IPS-18a (cell line): ENCODE measurements around the gene ANKRD34A.
A peak's percentile ranks its signal among the peaks of the same experiment; 100 is the strongest.
"Not testable (repeated sequence)": the region's sequence is repeated elsewhere in the genome, so short reads cannot be mapped to it uniquely, and the experiment has no call there.

Source experiments
- H3K27ac ChIP-seq: one replicate; pipeline ENCODE4 v1.5.1; 2013; ENCODE audit warnings: low read length
- H3K27me3 ChIP-seq: one replicate; pipeline ENCODE4 v1.6.1; 2013; ENCODE audit warnings: mild to moderate bottlenecking, low read length; ENCODE audit not compliant: control insufficient read depth, insufficient read depth
- H3K36me3 ChIP-seq: one replicate; pipeline ENCODE4 v1.6.1; 2013; ENCODE audit warnings: low read depth, low read length; ENCODE audit not compliant: control insufficient read depth
- H3K4me1 ChIP-seq: one replicate; pipeline ENCODE4 v1.6.1; 2013; ENCODE audit warnings: low read depth, low read length; ENCODE audit not compliant: control insufficient read depth
- H3K4me3 ChIP-seq: one replicate; pipeline ENCODE4 v1.5.1; 2013; ENCODE audit warnings: low read length
- H3K9ac ChIP-seq: one replicate; pipeline ENCODE4 v1.6.1; 2013; ENCODE audit warnings: mild to moderate bottlenecking, low read length, moderate library complexity
- H3K9me3 ChIP-seq: one replicate; pipeline ENCODE4 v1.6.1; 2013; ENCODE audit warnings: low read depth, low read length; ENCODE audit not compliant: control insufficient read depth

Gene ANKRD34A

DNA sequence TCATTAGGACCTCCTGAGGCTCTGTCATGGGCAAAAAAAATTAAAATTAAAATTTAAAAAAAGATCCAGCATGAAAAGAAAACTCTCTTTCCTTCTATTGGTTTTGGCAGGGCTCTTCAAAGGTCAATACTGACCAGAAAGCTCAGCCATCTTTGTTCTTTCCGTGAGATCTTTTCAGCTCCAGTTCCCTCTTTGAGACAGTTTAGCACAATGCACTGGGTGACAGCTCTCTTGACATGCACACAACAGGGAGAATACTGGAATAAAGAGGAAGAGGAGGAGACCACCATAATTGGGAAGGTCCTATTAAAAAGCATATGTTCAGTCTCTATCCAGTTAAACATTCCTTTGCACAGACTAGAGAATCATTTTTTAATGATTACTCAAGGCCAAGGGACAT, 12.8 kb downstream of the ANKRD34A start:
- Histone ChIP-seq H3K27ac (no peak overlapping the region), H3K4me1 (peaks cover 13% of the 10 kb centered on the region), H3K27me3 (peaks cover 19% of the 10 kb centered on the region), H3K4me3 (no peak overlapping the region), H3K9me3 (no peaks in the 10 kb centered on the region), H3K9ac (no peak overlapping the region), H3K36me3 (no peaks in the 10 kb centered on the region)

DNA sequence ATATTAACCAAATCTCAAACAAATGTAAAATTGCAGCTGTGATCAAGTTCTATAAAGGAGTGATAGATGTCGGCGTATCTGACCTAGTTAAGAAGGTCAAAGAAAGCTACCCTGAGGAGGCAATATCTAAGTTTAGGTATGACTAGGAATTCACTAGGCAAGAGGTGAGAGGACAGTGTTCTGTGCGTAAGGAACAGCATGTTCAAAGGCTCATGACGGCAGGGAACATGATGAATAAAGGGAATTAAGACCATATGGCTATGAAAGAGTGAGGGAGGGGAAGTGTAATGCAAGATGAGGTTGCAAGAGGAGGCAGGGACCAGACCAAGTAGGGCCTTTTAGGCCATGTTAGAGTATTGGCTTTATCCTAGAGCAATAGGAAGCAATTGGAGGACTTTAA, 15.2 kb downstream of the ANKRD34A start:
- H3K27me3 ChIP-seq, result no peaks in the 10 kb centered on the region
- peaks cover 13% of the 10 kb centered on the region for H3K4me1 ChIP-seq
- H3K9ac ChIP-seq, result no peak overlapping the region
- no peaks in the 10 kb centered on the region for H3K9me3 ChIP-seq
- no peak overlapping the region for H3K4me3 ChIP-seq
- no peaks in the 10 kb centered on the region for H3K36me3 ChIP-seq
- H3K27ac ChIP-seq, result no peak overlapping the region

DNA sequence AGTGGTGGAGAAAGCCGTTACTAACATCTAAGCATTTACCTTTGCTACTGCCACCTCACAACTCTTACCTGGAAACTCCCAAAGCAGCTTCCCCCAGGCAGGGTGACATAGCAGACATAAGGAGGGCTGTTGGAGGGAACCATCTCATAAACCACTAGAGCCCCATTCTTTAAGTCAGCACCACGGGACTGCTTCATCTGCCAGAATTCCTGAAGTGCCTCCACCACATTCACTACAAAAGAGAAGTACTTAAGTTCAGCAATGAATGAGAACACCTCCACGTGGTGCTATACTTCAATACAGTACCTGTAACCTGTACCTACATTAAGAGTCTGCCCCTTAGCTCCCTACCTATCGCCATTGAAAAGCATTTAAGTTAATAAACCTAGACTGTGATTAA, 16.8 kb downstream of the ANKRD34A start:
- no peak overlapping the region for H3K27ac ChIP-seq
- no peaks in the 10 kb centered on the region for H3K9me3 ChIP-seq
- no peak overlapping the region for H3K9ac ChIP-seq
- peaks cover 13% of the 10 kb centered on the region for H3K4me1 ChIP-seq
- no peak overlapping the region for H3K4me3 ChIP-seq
- no peaks in the 10 kb centered on the region for H3K36me3 ChIP-seq
- H3K27me3 ChIP-seq, result no peaks in the 10 kb centered on the region

DNA sequence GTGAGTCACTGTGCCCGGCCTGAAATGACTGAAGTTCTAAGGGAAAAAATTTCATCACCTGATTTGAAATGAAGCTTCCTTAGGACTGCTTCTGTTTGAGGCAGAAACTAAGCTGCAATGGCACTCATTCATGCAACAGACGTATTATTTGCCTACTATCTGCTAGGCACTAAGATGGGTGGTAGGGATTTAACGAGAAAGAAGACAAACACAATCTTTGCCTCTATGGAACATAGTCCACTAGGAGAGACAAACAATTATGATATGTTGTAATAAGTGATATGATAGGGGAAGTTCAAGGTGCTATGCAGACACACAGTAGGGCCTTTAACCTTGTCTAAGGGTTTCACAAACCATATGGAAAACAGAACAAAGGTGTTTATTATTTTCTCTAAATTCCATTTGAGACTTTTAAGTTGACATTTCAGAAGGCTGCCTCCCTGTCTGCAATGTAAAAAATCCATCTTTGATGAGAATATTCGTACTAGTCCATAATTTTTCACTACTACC, 17.8 kb downstream of the ANKRD34A start:
- H3K4me1 ChIP-seq, result peaks cover 13% of the 10 kb centered on the region
- no peak overlapping the region for H3K9ac ChIP-seq
- H3K27me3 ChIP-seq, result no peaks in the 10 kb centered on the region
- no peak overlapping the region for H3K4me3 ChIP-seq
- H3K36me3 ChIP-seq, result no peaks in the 10 kb centered on the region
- H3K27ac ChIP-seq, result no peak overlapping the region
- no peaks in the 10 kb centered on the region for H3K9me3 ChIP-seq

DNA sequence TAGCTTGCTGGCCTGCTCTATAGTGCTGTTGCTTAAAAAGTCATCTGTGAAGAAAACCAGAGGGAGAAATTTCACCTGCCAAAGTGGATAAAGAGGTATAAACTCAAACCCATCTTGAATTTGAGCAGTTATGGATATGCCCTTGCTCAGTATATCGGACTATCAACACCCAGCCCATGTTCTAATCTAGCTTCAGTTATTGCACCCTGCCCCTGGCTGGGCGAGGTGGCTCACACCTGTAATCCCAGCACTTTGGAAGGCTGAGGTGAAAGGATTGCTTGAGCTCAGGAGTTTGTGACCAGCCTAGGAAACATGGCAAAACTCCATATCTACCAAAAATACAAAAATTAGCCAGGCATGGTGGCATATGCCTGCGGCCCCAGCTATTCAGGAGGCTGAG, 19.8 kb downstream of the ANKRD34A start:
- Histone ChIP-seq H3K27ac (no peak overlapping the region), H3K27me3 (no peaks in the 10 kb centered on the region), H3K9me3 (no peaks in the 10 kb centered on the region), H3K4me3 (no peak overlapping the region), H3K4me1 (peaks cover 13% of the 10 kb centered on the region), H3K9ac (no peak overlapping the region), H3K36me3 (no peaks in the 10 kb centered on the region)

DNA sequence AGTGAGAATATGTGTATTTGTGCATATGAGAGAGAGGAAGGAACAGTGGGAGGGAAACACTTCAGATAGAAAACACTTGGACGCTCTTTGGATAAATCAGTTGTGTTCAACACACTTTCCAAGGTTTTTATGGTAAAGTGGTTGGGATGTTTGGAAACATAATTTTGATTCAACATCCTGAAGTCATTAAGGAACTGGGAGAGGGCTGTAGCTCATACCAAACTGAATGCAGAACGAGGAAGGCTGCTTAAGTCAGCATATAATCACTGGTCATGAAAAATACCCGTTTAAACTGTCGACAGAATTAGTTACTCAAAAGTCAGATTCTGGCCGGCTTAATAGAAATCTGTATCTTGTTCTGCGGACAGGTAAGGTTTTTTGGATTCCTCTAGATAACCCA, 21.5 kb downstream of the ANKRD34A start:
- Histone ChIP-seq H3K36me3 (no peaks in the 10 kb centered on the region), H3K27ac (no peak overlapping the region), H3K4me3 (no peak overlapping the region), H3K9me3 (no peaks in the 10 kb centered on the region), H3K4me1 (peaks cover 11% of the 10 kb centered on the region), H3K9ac (no peak overlapping the region), H3K27me3 (no peaks in the 10 kb centered on the region)

DNA sequence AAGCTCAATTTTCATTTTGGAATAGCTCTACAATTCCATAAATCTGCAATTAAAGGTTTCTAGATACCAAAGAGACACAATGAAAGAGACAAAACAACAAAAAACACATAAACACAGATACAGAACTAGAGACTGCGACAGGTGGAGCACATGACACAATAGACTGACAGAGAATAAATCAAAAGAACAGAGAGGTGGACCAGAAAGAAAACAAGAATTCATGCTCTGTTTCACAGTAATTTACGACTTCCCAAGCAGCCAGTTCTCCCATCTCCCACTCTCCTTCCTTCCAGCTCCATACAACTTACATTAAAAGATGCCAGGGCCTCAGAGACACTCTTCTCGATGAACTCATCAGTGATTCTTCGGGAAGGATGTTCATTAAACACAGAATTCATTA, 22.0 kb downstream of the ANKRD34A start:
- Histone ChIP-seq H3K27ac (no peak overlapping the region), H3K27me3 (no peaks in the 10 kb centered on the region), H3K4me1 (peaks cover 6% of the 10 kb centered on the region), H3K9ac (no peak overlapping the region), H3K9me3 (no peaks in the 10 kb centered on the region), H3K36me3 (no peaks in the 10 kb centered on the region), H3K4me3 (no peak overlapping the region)

DNA sequence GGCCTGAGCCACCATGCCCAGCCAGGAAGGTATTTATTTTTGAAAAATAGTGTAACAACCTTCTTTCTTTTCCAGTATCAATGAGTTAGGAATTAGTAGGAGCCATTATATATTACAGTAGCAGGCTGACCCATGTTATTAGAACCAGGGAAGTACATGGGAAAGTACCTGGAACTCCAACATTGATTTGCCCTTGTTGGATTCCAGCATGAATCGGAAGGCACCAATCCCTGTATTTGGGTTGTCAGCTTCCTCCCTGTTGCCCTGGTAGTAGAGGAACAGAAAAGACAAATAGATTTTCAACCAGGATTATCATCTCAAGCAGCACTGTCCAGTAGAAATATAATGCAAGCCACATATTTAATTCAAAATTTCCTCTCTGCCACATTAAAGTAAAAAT, 26.9 kb downstream of the ANKRD34A start:
- Histone ChIP-seq H3K36me3 (no peaks in the 10 kb centered on the region), H3K9ac (no peak overlapping the region), H3K4me3 (no peak overlapping the region), H3K27me3 (no peaks in the 10 kb centered on the region), H3K9me3 (no peaks in the 10 kb centered on the region), H3K4me1 (no peaks in the 10 kb centered on the region), H3K27ac (no peak overlapping the region)

DNA sequence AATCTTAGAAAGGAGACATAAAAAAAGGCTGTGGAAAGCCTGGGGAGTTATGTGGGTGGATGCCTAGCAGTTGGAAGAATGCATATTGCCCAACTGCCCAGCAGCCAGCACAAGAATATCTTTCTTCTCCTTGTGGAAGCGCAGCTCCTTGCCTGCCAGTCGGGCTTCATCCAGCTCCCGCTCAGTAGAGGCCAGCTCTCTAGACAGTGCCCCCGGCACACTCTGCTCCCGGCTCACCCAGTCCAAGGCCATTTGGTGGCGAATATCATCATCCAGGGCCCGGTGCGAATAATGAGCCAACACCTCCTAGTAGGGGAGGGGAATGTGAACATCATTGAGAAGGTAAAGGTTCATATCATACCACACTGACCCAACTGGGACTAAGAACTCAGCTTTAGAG, 28.1 kb downstream of the ANKRD34A start:
- Histone ChIP-seq H3K27ac (no peak overlapping the region), H3K4me1 (no peaks in the 10 kb centered on the region), H3K4me3 (no peak overlapping the region), H3K9ac (no peak overlapping the region), H3K36me3 (no peaks in the 10 kb centered on the region), H3K9me3 (no peaks in the 10 kb centered on the region), H3K27me3 (no peaks in the 10 kb centered on the region)

DNA sequence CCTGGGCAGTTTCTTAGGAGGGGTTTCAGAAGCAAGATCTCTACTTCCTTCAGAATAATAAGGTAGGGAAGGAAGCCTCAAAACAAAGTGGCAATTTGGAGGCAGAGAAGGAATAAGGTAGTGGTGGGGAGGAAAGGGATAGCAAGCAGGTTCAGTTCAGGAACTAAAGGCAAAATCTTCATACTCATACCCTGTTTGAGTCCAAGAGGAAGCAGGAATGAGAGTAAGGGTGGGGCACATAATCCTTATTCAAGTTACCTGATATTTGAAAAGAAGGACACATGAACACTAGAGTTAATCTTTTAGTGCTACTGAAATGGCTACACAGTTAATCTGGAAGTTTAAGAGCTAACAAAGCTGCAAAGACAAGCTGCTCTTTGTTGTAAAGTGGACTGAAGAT, 28.7 kb downstream of the ANKRD34A start:
- H3K27me3 ChIP-seq, result no peaks in the 10 kb centered on the region
- no peak overlapping the region for H3K4me3 ChIP-seq
- H3K9ac ChIP-seq, result no peak overlapping the region
- H3K4me1 ChIP-seq, result no peaks in the 10 kb centered on the region
- H3K36me3 ChIP-seq, result no peaks in the 10 kb centered on the region
- H3K27ac ChIP-seq, result no peak overlapping the region
- no peaks in the 10 kb centered on the region for H3K9me3 ChIP-seq

DNA sequence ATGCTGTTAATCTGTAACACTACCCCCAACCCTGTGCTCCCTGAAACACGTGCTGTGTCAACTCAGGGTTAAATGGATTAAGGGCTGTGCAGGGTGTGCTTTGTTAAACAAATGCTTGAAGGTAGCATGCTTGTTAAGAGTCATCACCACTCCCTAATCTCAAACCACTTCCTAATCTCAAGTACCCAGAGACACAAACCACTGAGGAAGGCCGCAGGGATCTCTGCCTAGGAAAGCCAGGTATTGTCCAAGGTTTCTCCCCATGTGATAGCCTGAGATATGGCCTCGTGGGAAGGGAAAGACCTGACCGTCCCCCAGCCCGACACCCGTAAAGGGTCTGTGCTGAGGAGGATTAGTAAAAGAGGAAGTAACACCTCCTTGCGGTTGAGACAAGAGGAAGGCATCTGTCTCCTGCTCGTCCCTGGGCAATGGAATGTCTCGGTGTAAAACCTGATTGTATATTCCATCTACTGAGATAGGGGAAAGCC, 31.8 kb downstream of the ANKRD34A start:
- H3K27ac ChIP-seq, result not testable (repeated sequence)

DNA sequence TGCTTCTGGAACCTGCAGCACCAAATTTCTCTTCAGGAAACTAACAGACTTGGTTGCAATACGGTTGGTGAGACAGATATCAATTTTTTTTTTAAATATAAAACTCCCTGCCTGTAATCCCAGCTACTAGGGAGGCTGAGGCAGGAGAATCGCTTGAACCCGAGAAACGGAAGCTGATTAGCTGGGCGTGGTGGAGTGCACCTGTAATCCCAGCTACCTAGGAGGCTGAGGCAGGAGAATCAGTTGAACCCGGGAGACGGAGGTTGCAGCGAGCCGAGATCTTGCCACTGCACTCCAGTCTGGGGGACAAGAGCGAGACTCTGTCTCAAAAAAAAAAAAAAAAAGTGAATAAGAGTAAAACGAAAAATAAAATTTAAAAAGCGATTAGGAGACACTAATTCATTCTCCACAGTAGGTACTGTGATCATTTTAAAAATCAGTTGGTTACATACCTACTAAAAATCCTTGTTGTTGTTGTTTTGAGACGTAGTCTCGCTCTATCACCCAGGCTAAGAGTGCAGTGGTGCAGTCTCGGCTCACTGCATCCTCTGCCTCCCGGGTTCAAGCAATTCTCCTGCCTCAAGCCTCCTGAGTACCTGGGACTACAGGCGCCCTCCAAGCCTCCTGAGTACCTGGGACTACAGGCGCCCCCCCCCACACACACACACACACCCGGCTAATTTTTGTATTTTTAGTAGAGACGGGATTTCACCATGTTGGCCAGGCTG, 36.3 kb downstream of the ANKRD34A start:
- H3K4me1 ChIP-seq, result no peaks in the 10 kb centered on the region
- peak overlapping the region; percentile 94 for H3K4me3 ChIP-seq
- peak overlapping the region; percentile 99 for H3K27ac ChIP-seq

More for the DNA sequence above, 31.8 kb downstream of the ANKRD34A start:
- not testable (repeated sequence) for H3K27me3 ChIP-seq, H3K4me3 ChIP-seq, H3K36me3 ChIP-seq, H3K4me1 ChIP-seq, H3K9me3 ChIP-seq
- H3K9ac ChIP-seq, result peak overlapping the region; percentile 18

More for the DNA sequence above, 36.3 kb downstream of the ANKRD34A start:
- peak overlapping the region; percentile 99 for H3K9ac ChIP-seq
- H3K27me3 ChIP-seq, result no peaks in the 10 kb centered on the region
- H3K36me3 ChIP-seq, result peaks cover 20% of the 10 kb centered on the region
- H3K9me3 ChIP-seq, result no peaks in the 10 kb centered on the region
